ENCODE results near the gene LRPPRC. TPM values are rescaled to one million over a fixed set of nuclear protein-coding genes. Genes with fewer than 3 reads are reported as not detected.

LRPPRC gene
- total RNA-seq, 1 experiment from 2014 or later = 253 TPM

DNA sequence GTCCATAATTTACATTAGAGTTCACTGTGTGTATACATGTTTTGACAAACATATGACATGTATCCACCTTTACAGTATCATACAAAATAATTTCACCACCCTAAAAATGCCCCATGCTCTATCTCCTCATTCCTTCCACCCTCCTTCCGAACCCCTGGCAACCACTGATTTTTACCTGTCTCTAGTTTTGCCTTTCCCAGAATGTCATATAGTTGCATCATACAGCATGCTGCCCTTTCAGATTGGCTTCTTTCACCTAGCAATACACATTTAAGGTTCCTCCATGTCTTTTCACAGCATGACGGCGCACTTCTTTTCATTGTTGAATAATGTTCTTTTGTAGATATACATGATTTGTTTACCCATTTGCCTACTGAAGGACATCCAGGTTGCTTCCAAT is 10.4 kb downstream of the LRPPRC start:
- no peaks in the 10 kb centered on the region for H3K9me3 Mint-ChIP-seq
- no peaks in the 10 kb centered on the region; the same call in 1 of the 2 replicates for H3K27me3 Mint-ChIP-seq (ENCODE audit: low read depth)
- no peak for DNase-seq (ENCODE audit: low spot score)
- ChIA-PET POLR2A (no interaction called here), CTCF (no interaction called here)
- no peak overlapping the region for H3K4me3 Mint-ChIP-seq
- peaks cover 24% of the 10 kb centered on the region for H3K4me1 Mint-ChIP-seq
- H3K36me3 Mint-ChIP-seq = peaks cover 43% of the 10 kb centered on the region
- peak overlapping the region; percentile 79 for H3K27ac Mint-ChIP-seq
- no peak for ATAC-seq
- TF ChIP-seq ZNF396 (CRISPR knock-in tag; IDR thresholded peaks at IDR 0.05; ENCODE audit: borderline replicate concordance) (no peak), GABPB1 (CRISPR knock-in tag; IDR thresholded peaks at IDR 0.05) (peak; percentile 91), CREM (CRISPR knock-in tag; IDR thresholded peaks at IDR 0.05) (no peak), RELA (CRISPR knock-in tag; IDR thresholded peaks at IDR 0.05; ENCODE audit: borderline replicate concordance) (no peak), ZNF263 (CRISPR knock-in tag; IDR thresholded peaks at IDR 0.05; ENCODE audit: low read depth) (no peak), TCF7 (CRISPR knock-in tag; IDR thresholded peaks at IDR 0.05; ENCODE audit: low read depth) (no peak), CBFB (CRISPR knock-in tag; IDR thresholded peaks at IDR 0.05; ENCODE audit: low read depth) (no peak), PRRX2 (CRISPR knock-in tag; IDR thresholded peaks at IDR 0.05) (no peak)
- TF ChIP-seq, protein P1, sequence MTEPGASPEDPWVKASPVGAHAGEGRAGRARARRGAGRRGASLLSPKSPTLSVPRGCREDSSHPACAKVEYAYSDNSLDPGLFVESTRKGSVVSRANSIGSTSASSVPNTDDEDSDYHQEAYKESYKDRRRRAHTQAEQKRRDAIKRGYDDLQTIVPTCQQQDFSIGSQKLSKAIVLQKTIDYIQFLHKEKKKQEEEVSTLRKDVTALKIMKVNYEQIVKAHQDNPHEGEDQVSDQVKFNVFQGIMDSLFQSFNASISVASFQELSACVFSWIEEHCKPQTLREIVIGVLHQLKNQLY (CRISPR knock-in tag; IDR thresholded peaks at IDR 0.05) = no peak
- TF ChIP-seq, protein P2, sequence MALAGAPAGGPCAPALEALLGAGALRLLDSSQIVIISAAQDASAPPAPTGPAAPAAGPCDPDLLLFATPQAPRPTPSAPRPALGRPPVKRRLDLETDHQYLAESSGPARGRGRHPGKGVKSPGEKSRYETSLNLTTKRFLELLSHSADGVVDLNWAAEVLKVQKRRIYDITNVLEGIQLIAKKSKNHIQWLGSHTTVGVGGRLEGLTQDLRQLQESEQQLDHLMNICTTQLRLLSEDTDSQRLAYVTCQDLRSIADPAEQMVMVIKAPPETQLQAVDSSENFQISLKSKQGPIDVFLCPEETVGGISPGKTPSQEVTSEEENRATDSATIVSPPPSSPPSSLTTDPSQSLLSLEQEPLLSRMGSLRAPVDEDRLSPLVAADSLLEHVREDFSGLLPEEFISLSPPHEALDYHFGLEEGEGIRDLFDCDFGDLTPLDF (CRISPR knock-in tag; IDR thresholded peaks at IDR 0.05) = no peak
- TF ChIP-seq, protein P3, sequence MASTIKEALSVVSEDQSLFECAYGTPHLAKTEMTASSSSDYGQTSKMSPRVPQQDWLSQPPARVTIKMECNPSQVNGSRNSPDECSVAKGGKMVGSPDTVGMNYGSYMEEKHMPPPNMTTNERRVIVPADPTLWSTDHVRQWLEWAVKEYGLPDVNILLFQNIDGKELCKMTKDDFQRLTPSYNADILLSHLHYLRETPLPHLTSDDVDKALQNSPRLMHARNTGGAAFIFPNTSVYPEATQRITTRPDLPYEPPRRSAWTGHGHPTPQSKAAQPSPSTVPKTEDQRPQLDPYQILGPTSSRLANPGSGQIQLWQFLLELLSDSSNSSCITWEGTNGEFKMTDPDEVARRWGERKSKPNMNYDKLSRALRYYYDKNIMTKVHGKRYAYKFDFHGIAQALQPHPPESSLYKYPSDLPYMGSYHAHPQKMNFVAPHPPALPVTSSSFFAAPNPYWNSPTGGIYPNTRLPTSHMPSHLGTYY (CRISPR knock-in tag; IDR thresholded peaks at IDR 0.05) = no peak
- TF ChIP-seq, protein P4, sequence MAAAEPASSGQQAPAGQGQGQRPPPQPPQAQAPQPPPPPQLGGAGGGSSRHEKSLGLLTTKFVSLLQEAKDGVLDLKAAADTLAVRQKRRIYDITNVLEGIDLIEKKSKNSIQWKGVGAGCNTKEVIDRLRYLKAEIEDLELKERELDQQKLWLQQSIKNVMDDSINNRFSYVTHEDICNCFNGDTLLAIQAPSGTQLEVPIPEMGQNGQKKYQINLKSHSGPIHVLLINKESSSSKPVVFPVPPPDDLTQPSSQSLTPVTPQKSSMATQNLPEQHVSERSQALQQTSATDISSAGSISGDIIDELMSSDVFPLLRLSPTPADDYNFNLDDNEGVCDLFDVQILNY (CRISPR knock-in tag; IDR thresholded peaks at IDR 0.05) = no peak
- TF ChIP-seq, protein P5, sequence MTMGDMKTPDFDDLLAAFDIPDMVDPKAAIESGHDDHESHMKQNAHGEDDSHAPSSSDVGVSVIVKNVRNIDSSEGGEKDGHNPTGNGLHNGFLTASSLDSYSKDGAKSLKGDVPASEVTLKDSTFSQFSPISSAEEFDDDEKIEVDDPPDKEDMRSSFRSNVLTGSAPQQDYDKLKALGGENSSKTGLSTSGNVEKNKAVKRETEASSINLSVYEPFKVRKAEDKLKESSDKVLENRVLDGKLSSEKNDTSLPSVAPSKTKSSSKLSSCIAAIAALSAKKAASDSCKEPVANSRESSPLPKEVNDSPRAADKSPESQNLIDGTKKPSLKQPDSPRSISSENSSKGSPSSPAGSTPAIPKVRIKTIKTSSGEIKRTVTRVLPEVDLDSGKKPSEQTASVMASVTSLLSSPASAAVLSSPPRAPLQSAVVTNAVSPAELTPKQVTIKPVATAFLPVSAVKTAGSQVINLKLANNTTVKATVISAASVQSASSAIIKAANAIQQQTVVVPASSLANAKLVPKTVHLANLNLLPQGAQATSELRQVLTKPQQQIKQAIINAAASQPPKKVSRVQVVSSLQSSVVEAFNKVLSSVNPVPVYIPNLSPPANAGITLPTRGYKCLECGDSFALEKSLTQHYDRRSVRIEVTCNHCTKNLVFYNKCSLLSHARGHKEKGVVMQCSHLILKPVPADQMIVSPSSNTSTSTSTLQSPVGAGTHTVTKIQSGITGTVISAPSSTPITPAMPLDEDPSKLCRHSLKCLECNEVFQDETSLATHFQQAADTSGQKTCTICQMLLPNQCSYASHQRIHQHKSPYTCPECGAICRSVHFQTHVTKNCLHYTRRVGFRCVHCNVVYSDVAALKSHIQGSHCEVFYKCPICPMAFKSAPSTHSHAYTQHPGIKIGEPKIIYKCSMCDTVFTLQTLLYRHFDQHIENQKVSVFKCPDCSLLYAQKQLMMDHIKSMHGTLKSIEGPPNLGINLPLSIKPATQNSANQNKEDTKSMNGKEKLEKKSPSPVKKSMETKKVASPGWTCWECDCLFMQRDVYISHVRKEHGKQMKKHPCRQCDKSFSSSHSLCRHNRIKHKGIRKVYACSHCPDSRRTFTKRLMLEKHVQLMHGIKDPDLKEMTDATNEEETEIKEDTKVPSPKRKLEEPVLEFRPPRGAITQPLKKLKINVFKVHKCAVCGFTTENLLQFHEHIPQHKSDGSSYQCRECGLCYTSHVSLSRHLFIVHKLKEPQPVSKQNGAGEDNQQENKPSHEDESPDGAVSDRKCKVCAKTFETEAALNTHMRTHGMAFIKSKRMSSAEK (CRISPR knock-in tag; IDR thresholded peaks at IDR 0.05; ENCODE audit: borderline replicate concordance) = no peak
- TF ChIP-seq, protein P6, sequence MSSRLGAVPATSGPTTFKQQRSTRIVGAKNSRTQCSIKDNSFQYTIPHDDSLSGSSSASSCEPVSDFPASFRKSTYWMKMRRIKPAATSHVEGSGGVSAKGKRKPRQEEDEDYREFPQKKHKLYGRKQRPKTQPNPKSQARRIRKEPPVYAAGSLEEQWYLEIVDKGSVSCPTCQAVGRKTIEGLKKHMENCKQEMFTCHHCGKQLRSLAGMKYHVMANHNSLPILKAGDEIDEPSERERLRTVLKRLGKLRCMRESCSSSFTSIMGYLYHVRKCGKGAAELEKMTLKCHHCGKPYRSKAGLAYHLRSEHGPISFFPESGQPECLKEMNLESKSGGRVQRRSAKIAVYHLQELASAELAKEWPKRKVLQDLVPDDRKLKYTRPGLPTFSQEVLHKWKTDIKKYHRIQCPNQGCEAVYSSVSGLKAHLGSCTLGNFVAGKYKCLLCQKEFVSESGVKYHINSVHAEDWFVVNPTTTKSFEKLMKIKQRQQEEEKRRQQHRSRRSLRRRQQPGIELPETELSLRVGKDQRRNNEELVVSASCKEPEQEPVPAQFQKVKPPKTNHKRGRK (CRISPR knock-in tag; IDR thresholded peaks at IDR 0.05; ENCODE audit: borderline replicate concordance) = no peak
- TF ChIP-seq, protein P7, sequence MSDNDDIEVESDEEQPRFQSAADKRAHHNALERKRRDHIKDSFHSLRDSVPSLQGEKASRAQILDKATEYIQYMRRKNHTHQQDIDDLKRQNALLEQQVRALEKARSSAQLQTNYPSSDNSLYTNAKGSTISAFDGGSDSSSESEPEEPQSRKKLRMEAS (CRISPR knock-in tag; IDR thresholded peaks at IDR 0.05) = peak; percentile 33; the same call in 1 of the 2 replicates
- TF ChIP-seq, protein P8, sequence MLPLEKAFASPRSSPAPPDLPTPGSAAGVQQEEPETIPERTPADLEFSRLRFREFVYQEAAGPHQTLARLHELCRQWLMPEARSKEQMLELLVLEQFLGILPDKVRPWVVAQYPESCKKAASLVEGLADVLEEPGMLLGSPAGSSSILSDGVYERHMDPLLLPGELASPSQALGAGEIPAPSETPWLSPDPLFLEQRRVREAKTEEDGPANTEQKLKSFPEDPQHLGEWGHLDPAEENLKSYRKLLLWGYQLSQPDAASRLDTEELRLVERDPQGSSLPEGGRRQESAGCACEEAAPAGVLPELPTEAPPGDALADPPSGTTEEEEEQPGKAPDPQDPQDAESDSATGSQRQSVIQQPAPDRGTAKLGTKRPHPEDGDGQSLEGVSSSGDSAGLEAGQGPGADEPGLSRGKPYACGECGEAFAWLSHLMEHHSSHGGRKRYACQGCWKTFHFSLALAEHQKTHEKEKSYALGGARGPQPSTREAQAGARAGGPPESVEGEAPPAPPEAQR (CRISPR knock-in tag; IDR thresholded peaks at IDR 0.05) = no peak
